Endothelial cell of umbilical vein (primary cell): Measurements from ENCODE around the gene ANKRD35. TPM values are rescaled to one million over a fixed set of nuclear protein-coding genes. Genes with fewer than 3 reads are reported as not detected.

Experiments used
- BruUV-seq: library from RNA; stranded (reverse); fragments of 400-500 nt; replicated peaks from 2 replicates; lab custom pipeline; 2021; lab: Mats Ljungman, UMichigan
- CTCF ChIA-PET: fragments of 300-600, 350-600 bp; sonication (Branson Sonifier 250); formaldehyde crosslinking; loops from one replicate; lab custom pipeline; 2021; ENCODE audit warnings: antibody characterized with exemption, inconsistent platforms; lab: Charles Lee
- POLR2A ChIA-PET: fragments of 300-600, 350-600 bp; sonication (Branson Sonifier 250); formaldehyde crosslinking; loops from one replicate; lab custom pipeline; 2021; ENCODE audit warnings: antibody characterized with exemption, inconsistent platforms; lab: Charles Lee
- DNase-seq: peaks from one replicate; pipeline ENCODE4 v3.0.0-alpha.2; 2011; ENCODE audit warnings: low read depth, low spot score
- FAIRE-seq: peaks from 2 replicates; lab custom pipeline; 2011; peaks lifted over from hg19 to GRCh38; lab: Jason Lieb, UNC
- H2AFZ ChIP-seq: 2 replicates; pipeline ENCODE4 v1.6.0; 2012; ENCODE audit warnings: low read depth, low read length, control low read depth, inconsistent platforms
- H3K27ac ChIP-seq: 2 replicates; pipeline ENCODE4 v1.5.1; 2011; ENCODE audit warnings: low read depth, mild to moderate bottlenecking, control low read depth, low read length, moderate library complexity; ENCODE audit not compliant: insufficient read depth
- H3K27me3 ChIP-seq, 2 experiments: 2 replicates each; pipeline versions ENCODE4 v1.6.0 to v1.6.1; 2011; ENCODE audit warnings: low read length in 2 of 2, mixed read lengths in 1 of 2; ENCODE audit not compliant: control insufficient read depth in 2 of 2, insufficient read depth in 2 of 2
- H3K36me3 ChIP-seq, 2 experiments: 2 replicates in 1 of 2; 3 replicates in 1 of 2; pipeline ENCODE4 v1.5.1; 2011; ENCODE audit warnings: low read length in 2 of 2, mild to moderate bottlenecking in 1 of 2, moderate library complexity in 1 of 2; ENCODE audit not compliant: control insufficient read depth in 2 of 2, insufficient read depth in 2 of 2; ENCODE audit errors: extremely low read depth in 1 of 2
- H3K4me1 ChIP-seq: 3 replicates; pipeline ENCODE4 v1.5.1; 2011; ENCODE audit warnings: mild to moderate bottlenecking, low read length; ENCODE audit not compliant: control insufficient read depth, insufficient read depth; ENCODE audit errors: extremely low read depth
- H3K4me2 ChIP-seq: 2 replicates; pipeline ENCODE4 v1.6.1; 2011; ENCODE audit warnings: low read length, control low read depth, mixed read lengths; ENCODE audit not compliant: insufficient read depth
- H3K4me3 ChIP-seq, 3 experiments: fragments of 200-600 bp in 1 of 3; sonication (generic), shearing (Covaris generic) in 1 of 3; replicated peaks in 1 of 3; 2 replicates each; pipeline ENCODE4 v1.5.1; 2011 to 2016; ENCODE audit warnings: control low read depth in 3 of 3, low read length in 3 of 3, mild to moderate bottlenecking in 2 of 3, inconsistent platforms in 1 of 3, low read depth in 1 of 3, moderate library complexity in 1 of 3; ENCODE audit not compliant: insufficient read depth in 1 of 3
- H3K79me2 ChIP-seq: 2 replicates; pipeline ENCODE4 v1.6.0; 2012; ENCODE audit warnings: low read length, inconsistent platforms; ENCODE audit not compliant: control insufficient read depth, insufficient read depth
- H3K9ac ChIP-seq: replicated peaks from 2 replicates; pipeline ENCODE3; 2011; ENCODE audit warnings: low read length, control low read depth; ENCODE audit not compliant: insufficient read depth; ENCODE audit errors: extremely low read depth
- H3K9me1 ChIP-seq: replicated peaks from 3 replicates; pipeline ENCODE4 v1.6.0; 2011; ENCODE audit warnings: mild to moderate bottlenecking, low read length; ENCODE audit not compliant: control insufficient read depth, insufficient read depth; ENCODE audit errors: extremely low read depth
- H3K9me3 ChIP-seq: replicated peaks from 2 replicates; pipeline ENCODE4 v1.5.1; 2012; ENCODE audit warnings: low read length, inconsistent platforms; ENCODE audit not compliant: control insufficient read depth, insufficient read depth
- H4K20me1 ChIP-seq: replicated peaks from 2 replicates; pipeline ENCODE3; 2011; ENCODE audit warnings: mild to moderate bottlenecking, low read length; ENCODE audit not compliant: control insufficient read depth, insufficient read depth; ENCODE audit errors: extremely low read depth
- CTCF ChIP-seq, 2 donors: IDR thresholded peaks; 1 replicate in 1 of 2; 2 replicates in 1 of 2; pipeline ENCODE4 v1.5.1; 2011; ENCODE audit warnings: low read length in 2 of 2, mild to moderate bottlenecking in 2 of 2, moderate library complexity in 2 of 2, control low read depth in 1 of 2, inconsistent platforms in 1 of 2, low read depth in 1 of 2; ENCODE audit not compliant: insufficient read depth in 1 of 2; ENCODE audit errors: extremely low read depth in 1 of 2
- EZH2 ChIP-seq: IDR thresholded peaks from 2 replicates; pipeline ENCODE4 v1.6.1; 2012; ENCODE audit warnings: borderline replicate concordance, low read depth, mild to moderate bottlenecking, moderate library complexity, low read length, inconsistent platforms; ENCODE audit not compliant: severe bottlenecking
- FOS ChIP-seq: IDR thresholded peaks from 2 replicates; pipeline ENCODE4 v1.6.1; 2011; ENCODE audit warnings: mild to moderate bottlenecking, low read length, moderate library complexity, borderline replicate concordance; ENCODE audit not compliant: insufficient read depth
- GATA2 ChIP-seq: IDR thresholded peaks from 2 replicates; pipeline ENCODE4 v1.7.0; 2011; ENCODE audit warnings: low read depth, mild to moderate bottlenecking, moderate library complexity, mixed read lengths, low read length; ENCODE audit not compliant: insufficient read length, insufficient read depth
- JUN ChIP-seq: IDR thresholded peaks from 2 replicates; pipeline ENCODE4 v1.6.1; 2011; ENCODE audit warnings: borderline replicate concordance, low read depth; ENCODE audit not compliant: insufficient read length, insufficient read depth
- MAX ChIP-seq: IDR thresholded peaks from 2 replicates; pipeline ENCODE4 v1.6.1; 2011; ENCODE audit not compliant: insufficient read depth, insufficient read length
- MYC ChIP-seq: IDR thresholded peaks from one replicate; pipeline ENCODE4 v1.6.1; 2011; ENCODE audit warnings: mild to moderate bottlenecking, low read depth, low read length
- POLR2A ChIP-seq: IDR thresholded peaks from 2 replicates; pipeline ENCODE4 v1.6.1; 2012; ENCODE audit warnings: low read depth, mild to moderate bottlenecking, control low read depth, low read length
- POLR2AphosphoS5 ChIP-seq: IDR thresholded peaks from 2 replicates; pipeline ENCODE4 v1.6.1; 2012; ENCODE audit warnings: low read depth, mild to moderate bottlenecking, control low read depth, low read length, moderate library complexity; ENCODE audit not compliant: insufficient read depth
- dilution Hi-C: fragments of 300-500 bp; cut with MboI; formaldehyde crosslinking; loops from one replicate; pipeline ENCODE4 v1.15.0; 2019; ENCODE audit warnings: low sequenced_read_pairs; ENCODE audit not compliant: extremely low pct_ligation_motif_present
- intact Hi-C: fragments of 100-400 bp; cut with micrococcal nuclease; formaldehyde crosslinking; loops from one replicate; pipeline ENCODE4 v1.10.0; 2022
- polyA plus RNA-seq, 4 experiments: library from polyadenylated mRNA; depleted of rRNA in 3 of 4; stranded (reverse) in 3 of 4; unstranded in 1 of 4; fragments of >200 nt; gene quantifications; 2 replicates each; pipeline versions ENCODE4 v1.2.1 to v1.2.3, GENCODE V29; 2011 to 2012; ENCODE audit warnings: missing spikeins in 1 of 4
- total RNA-seq: library from RNA; stranded (reverse); gene quantifications from 2 replicates; pipeline ENCODE4 v1.2.3, GENCODE V29; 2021

Gene ANKRD35
- total and polyA plus RNA-seq, 2 donors (not counting 3 experiments of a cell fraction or from before 2014, with no cell fraction given), result 0.15 to 0.20 TPM

GRCh38 chr1:145879775-145880174 lies 5.9 kb downstream of the ANKRD35 start:
- TF ChIP-seq MYC (no peak), JUN (no peak), MAX (no peak), CTCF (IDR thresholded peaks at IDR 0.05; ENCODE audit: extremely low read depth in 1 of 2, insufficient read depth in 1 of 2, low read depth in 1 of 2, low read length in 2 of 2) (no peak), FOS (no peak), EZH2 (no peak), POLR2AphosphoS5 (no peak), POLR2A (no peak), GATA2 (no peak)
- H3K27ac ChIP-seq, result no peak overlapping the region
- no TSS peak for BruUV-seq
- H3K27me3 ChIP-seq, result peaks cover 2 to 3% of the 10 kb centered on the region in 2 experiments
- no peaks in the 10 kb centered on the region for H3K9me3 ChIP-seq
- no peak overlapping the region for H3K4me2 ChIP-seq
- H3K79me2 ChIP-seq, result no peaks in the 10 kb centered on the region
- H2AFZ ChIP-seq, result no peak overlapping the region
- H3K4me3 ChIP-seq, result no peak overlapping the region
- no peak for FAIRE-seq
- no peaks in the 10 kb centered on the region for H3K36me3 ChIP-seq
- peaks cover 6% of the 10 kb centered on the region for H3K4me1 ChIP-seq
- CTCF ChIA-PET, result interaction anchor here (1.0 to 3.6 kb wide), 5 partner anchors 11 to 34 kb away, joined by 4 to 16 read pairs (median 6); partner anchors contain the start of genes ITGA10 and NUDT17
- DNase-seq, result no peak
- dilution Hi-C loops, result no loop called here
- intact Hi-C loops, result no loop called here
- no peaks in the 10 kb centered on the region for H3K9me1 ChIP-seq
- H3K9ac ChIP-seq, result no peak overlapping the region
- POLR2A ChIA-PET, result interaction anchor here (1.2 kb wide), 1 partner anchor 21 kb away, joined by 3 read pairs; the partner anchor contains the start of gene PIAS3
- H4K20me1 ChIP-seq, result no peaks in the 10 kb centered on the region
